ENCODE data around the gene RPL5. TPM values are rescaled to one million over a fixed set of nuclear protein-coding genes. Genes with fewer than 3 reads are reported as not detected.
A peak's percentile ranks its signal among the peaks of the same experiment; 100 is the strongest.
"Not testable (repeated sequence)": the region's sequence is repeated elsewhere in the genome, so short reads cannot be mapped to it uniquely, and the experiment has no call there.

Gene RPL5
- total RNA-seq (2022), result 1,285 and 1,607 TPM in 2 replicates
- Bru-seq, nascent RNA, result percentile 99 among the genes with signal in this experiment
- percentile 99 among the genes with signal in this experiment for BruChase-seq, experiment 1, labeled RNA remaining after a 6-hour chase
- percentile 99 among the genes with signal in this experiment for BruChase-seq, experiment 2, labeled RNA remaining after a 2-hour chase
- long read RNA-seq, transcript RPL5-205 (3 exons, 1,210 nt), result major isoform, 2,229 of 2,935 reads
- long read RNA-seq, transcript RPL5-208 (8 exons, 1,085 nt), result minor isoform, 597 of 2,935 reads
- long read RNA-seq, transcript RPL5-207 (2 exons, 271 nt), result minor isoform, 40 of 2,935 reads
- long read RNA-seq, partial matches to known transcripts, result 41 of 2,935 reads
- long read RNA-seq, other reads (novel, unspliced or antisense), result 28 of 2,935 reads

GRCh38 chr1:92831762-92832536 lies at the start of gene RPL5:
TSS of gene RPL5 (plus strand) at chr1:92832040. CDS start at chr1:92832115, 75 bp downstream.
- Mint-ChIP-seq H3K36me3 (ENCODE audit: insufficient read depth, unreplicated experiment) (peaks cover 54% of the 10 kb centered on the region), H3K4me3 (ENCODE audit: unreplicated experiment) (peak within 1 kb of the TSS; percentile 95), H3K27me3 (ENCODE audit: insufficient read depth, unreplicated experiment) (no peaks in the 10 kb centered on the region), H3K27ac (ENCODE audit: low read depth, unreplicated experiment) (peak within 1 kb of the TSS; percentile 100), H3K9me3 (ENCODE audit: unreplicated experiment) (no peaks in the 10 kb centered on the region), H3K4me1 (ENCODE audit: insufficient read depth, unreplicated experiment) (peaks cover 28% of the 10 kb centered on the region)
- BruUV-seq (replicated peaks), result no TSS peak
- TF ChIP-seq CTCF (IDR thresholded peaks at IDR 0.05; ENCODE audit: unreplicated experiment), result peak; percentile 78
- intact Hi-C loops (cut with micrococcal nuclease), result loop anchor here (10.0 kb wide), 1 partner anchor 527 kb away; no protein-coding TSS in a partner anchor
- CTCF ChIA-PET, result interaction anchor here (0.5 to 3.5 kb wide), 21 partner anchors 8 to 1951 kb away, joined by 3 to 22 read pairs (median 4); no protein-coding TSS in a partner anchor
- peak; percentile 98 for DNase-seq (ENCODE audit: unreplicated experiment)
- POLR2A ChIA-PET, result interaction anchor here (0.6 to 3.1 kb wide), 29 partner anchors 10 to 880 kb away, joined by 3 to 45 read pairs (median 4); partner anchors contain the start of genes DIPK1A, EVI5 and MTF2

DNA sequence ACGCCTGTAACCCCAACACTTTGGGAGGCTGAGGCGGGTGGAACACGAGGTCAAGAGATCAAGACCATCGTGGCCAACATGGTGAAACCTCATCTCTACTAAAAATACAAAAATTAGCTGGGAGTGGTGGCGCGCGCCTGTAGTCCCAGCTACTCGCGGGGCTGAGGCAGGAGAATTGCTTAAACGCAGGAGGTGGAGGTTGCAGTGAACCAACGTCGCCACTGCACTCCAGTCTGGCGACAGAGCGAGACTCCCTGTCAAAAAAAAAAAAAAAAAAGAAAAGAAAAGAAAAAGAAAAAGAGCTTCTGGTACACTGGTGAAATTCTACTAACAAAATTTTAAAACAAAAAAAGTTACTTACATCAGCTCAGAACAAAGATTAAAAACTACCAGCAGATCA lies 48.3 kb upstream of the RPL5 start:
- DNase-seq (ENCODE audit: unreplicated experiment); BruUV-seq (replicated peaks); H3K36me3 Mint-ChIP-seq (ENCODE audit: insufficient read depth, unreplicated experiment); H3K9me3 Mint-ChIP-seq (ENCODE audit: unreplicated experiment); intact Hi-C loops (cut with micrococcal nuclease); H3K27me3 Mint-ChIP-seq (ENCODE audit: insufficient read depth, unreplicated experiment): not testable (repeated sequence)
- H3K4me1 Mint-ChIP-seq (ENCODE audit: insufficient read depth, unreplicated experiment), result peaks cover 10% of the 10 kb centered on the region
- ChIA-PET POLR2A (interaction anchor here (0.6 to 4.1 kb wide), 8 partner anchors 9 to 755 kb away, joined by 3 to 45 read pairs (median 4); partner anchors contain the start of gene RPL5), CTCF (interaction anchor here (0.6 to 1.5 kb wide), 7 partner anchors 14 to 1931 kb away, joined by 3 to 12 read pairs (median 3); no protein-coding TSS in a partner anchor)
- H3K27ac Mint-ChIP-seq (ENCODE audit: low read depth, unreplicated experiment), result peak overlapping the region; percentile 96
- H3K4me3 Mint-ChIP-seq (ENCODE audit: unreplicated experiment), result peak overlapping the region; percentile 87

- ChIA-PET POLR2A (interaction anchor here (0.6 to 4.1 kb wide), 20 partner anchors 8 to 1282 kb away, joined by 3 to 45 read pairs (median 5); partner anchors contain the start of genes DIPK1A and RPL5), CTCF (interaction anchor here (0.5 to 1.5 kb wide), 9 partner anchors 9 to 1932 kb away, joined by 3 to 12 read pairs (median 4); no protein-coding TSS in a partner anchor)
- no peak for TF ChIP-seq CTCF (IDR thresholded peaks at IDR 0.05; ENCODE audit: unreplicated experiment)
- Mint-ChIP-seq H3K4me1 (ENCODE audit: insufficient read depth, unreplicated experiment) (peaks cover 10% of the 10 kb centered on the region), H3K9me3 (ENCODE audit: unreplicated experiment) (no peaks in the 10 kb centered on the region), H3K27ac (ENCODE audit: low read depth, unreplicated experiment) (peak overlapping the region; percentile 96), H3K4me3 (ENCODE audit: unreplicated experiment) (peak overlapping the region; percentile 87), H3K27me3 (ENCODE audit: insufficient read depth, unreplicated experiment) (no peaks in the 10 kb centered on the region), H3K36me3 (ENCODE audit: insufficient read depth, unreplicated experiment) (no peaks in the 10 kb centered on the region)
- peak; percentile 54 for DNase-seq (ENCODE audit: unreplicated experiment)
- intact Hi-C loops (cut with micrococcal nuclease), result loop anchor here (2.0 kb wide), 2 partner anchors 35 kb away; no protein-coding TSS in a partner anchor
- BruUV-seq (replicated peaks), result TSS peak; percentile 48
Observed at GRCh38 chr1:92784021-92784638, 47.7 kb upstream of the RPL5 start.

All from MCF 10A (cell line).